Mesenchymal stem cell (in vitro differentiated cells and primary cell): ENCODE results near the gene FMN2.

Experiments
- DNase-seq: peaks from one replicate; pipeline ENCODE4 v3.0.0-alpha.2; 2013
- H2AFZ ChIP-seq: one replicate; pipeline ENCODE4 v1.6.1; 2013; ENCODE audit warnings: low read depth, mild to moderate bottlenecking, control low read depth, inconsistent platforms, low read length, moderate library complexity
- H2AK5ac ChIP-seq: 2 replicates; pipeline ENCODE4 v1.6.1; 2013; ENCODE audit warnings: low read length, moderate library complexity, mild to moderate bottlenecking, inconsistent platforms; ENCODE audit not compliant: severe bottlenecking
- H2BK120ac ChIP-seq: one replicate; pipeline ENCODE4 v1.6.1; 2013; ENCODE audit warnings: low read depth, mild to moderate bottlenecking, inconsistent platforms, low read length, moderate library complexity
- H2BK12ac ChIP-seq, 2 experiments: one replicate each; pipeline ENCODE4 v1.6.1; 2013; ENCODE audit warnings: inconsistent platforms in 2 of 2, low read length in 2 of 2, mild to moderate bottlenecking in 2 of 2, moderate library complexity in 2 of 2, control low read depth in 1 of 2
- H2BK15ac ChIP-seq: one replicate; pipeline ENCODE4 v1.6.1; 2013; ENCODE audit warnings: mild to moderate bottlenecking, low read depth, inconsistent platforms; ENCODE audit not compliant: poor library complexity, severe bottlenecking
- H2BK5ac ChIP-seq: 2 replicates; pipeline ENCODE4 v1.6.1; 2013; ENCODE audit warnings: low read depth, mild to moderate bottlenecking, low read length, control low read depth, inconsistent platforms; ENCODE audit not compliant: poor library complexity, severe bottlenecking
- H3K14ac ChIP-seq, 2 experiments: one replicate each; pipeline ENCODE4 v1.6.1; 2013; ENCODE audit warnings: inconsistent platforms in 2 of 2, low read length in 2 of 2, control low read depth in 1 of 2, mild to moderate bottlenecking in 1 of 2, moderate library complexity in 1 of 2
- H3K18ac ChIP-seq, 2 experiments: one replicate each; pipeline ENCODE4 v1.6.1; 2013; ENCODE audit warnings: inconsistent platforms in 2 of 2, low read length in 2 of 2, control low read depth in 1 of 2, low read depth in 1 of 2, mild to moderate bottlenecking in 1 of 2
- H3K23ac ChIP-seq, 2 experiments: one replicate each; pipeline ENCODE4 v1.6.1; 2013; ENCODE audit warnings: inconsistent platforms in 2 of 2, low read length in 2 of 2, mild to moderate bottlenecking in 2 of 2, moderate library complexity in 2 of 2, control low read depth in 1 of 2
- H3K27ac ChIP-seq: 2 replicates; pipeline ENCODE4 v1.5.1; 2013; ENCODE audit warnings: mild to moderate bottlenecking, moderate library complexity, low read length, control low read depth, inconsistent platforms; ENCODE audit not compliant: poor library complexity, severe bottlenecking
- H3K27me3 ChIP-seq, 2 experiments: 2 replicates each; pipeline versions ENCODE4 v1.6.1 to v1.7.0; 2013; ENCODE audit warnings: low read length in 2 of 2, mild to moderate bottlenecking in 2 of 2, moderate library complexity in 2 of 2, control low read depth in 1 of 2, inconsistent platforms in 1 of 2; ENCODE audit not compliant: control insufficient read depth in 1 of 2, insufficient read depth in 1 of 2
- H3K36me3 ChIP-seq, 2 experiments: 2 replicates each; pipeline versions ENCODE4 v1.6.1 to v1.7.0; 2013; ENCODE audit warnings: low read length in 2 of 2, control low read depth in 1 of 2, inconsistent platforms in 1 of 2, low read depth in 1 of 2, mild to moderate bottlenecking in 1 of 2; ENCODE audit not compliant: insufficient read depth in 2 of 2, control insufficient read depth in 1 of 2
- H3K4ac ChIP-seq, 2 experiments: one replicate each; pipeline ENCODE4 v1.6.1; 2013; ENCODE audit warnings: inconsistent platforms in 2 of 2, low read length in 2 of 2, mild to moderate bottlenecking in 2 of 2, moderate library complexity in 2 of 2, control low read depth in 1 of 2, low read depth in 1 of 2
- H3K4me1 ChIP-seq: 2 replicates; pipeline ENCODE4 v1.6.1; 2013; ENCODE audit warnings: low read depth, low read length, control low read depth; ENCODE audit not compliant: control insufficient read depth, insufficient read depth
- H3K4me2 ChIP-seq: 2 replicates; pipeline ENCODE4 v1.6.1; 2013; ENCODE audit warnings: low read length, mild to moderate bottlenecking, inconsistent platforms; ENCODE audit not compliant: poor library complexity, severe bottlenecking
- H3K4me3 ChIP-seq, 2 experiments: 2 replicates each; pipeline versions ENCODE4 v1.5.1 to v1.7.0; 2013; ENCODE audit warnings: low read length in 2 of 2, mild to moderate bottlenecking in 2 of 2, control low read depth in 1 of 2, low read depth in 1 of 2; ENCODE audit not compliant: insufficient read depth in 1 of 2
- H3K79me1 ChIP-seq: replicated peaks from 2 replicates; pipeline ENCODE4 v1.6.1; 2013; ENCODE audit warnings: mild to moderate bottlenecking, control low read depth, low read length, inconsistent platforms; ENCODE audit not compliant: poor library complexity, severe bottlenecking
- H3K9ac ChIP-seq: 2 replicates; pipeline ENCODE4 v1.7.0; 2013; ENCODE audit warnings: mild to moderate bottlenecking, low read length, moderate library complexity
- H3K9me3 ChIP-seq: 2 replicates; pipeline ENCODE4 v1.7.0; 2013; ENCODE audit warnings: mild to moderate bottlenecking, low read length; ENCODE audit not compliant: control insufficient read depth
- H4K8ac ChIP-seq: one replicate; pipeline ENCODE4 v1.6.1; 2013; ENCODE audit warnings: inconsistent platforms, mild to moderate bottlenecking, low read length, moderate library complexity
- H4K91ac ChIP-seq: one replicate; pipeline ENCODE4 v1.6.1; 2013; ENCODE audit warnings: mild to moderate bottlenecking, low read length, inconsistent platforms
- WGBS: methylation state at CpG from one replicate; pipeline ENCODE4 v1.1.7; 2013; ENCODE audit warnings: mixed read lengths; 5-methylcytosine and 5-hydroxymethylcytosine counted together

Gene FMN2

DNA sequence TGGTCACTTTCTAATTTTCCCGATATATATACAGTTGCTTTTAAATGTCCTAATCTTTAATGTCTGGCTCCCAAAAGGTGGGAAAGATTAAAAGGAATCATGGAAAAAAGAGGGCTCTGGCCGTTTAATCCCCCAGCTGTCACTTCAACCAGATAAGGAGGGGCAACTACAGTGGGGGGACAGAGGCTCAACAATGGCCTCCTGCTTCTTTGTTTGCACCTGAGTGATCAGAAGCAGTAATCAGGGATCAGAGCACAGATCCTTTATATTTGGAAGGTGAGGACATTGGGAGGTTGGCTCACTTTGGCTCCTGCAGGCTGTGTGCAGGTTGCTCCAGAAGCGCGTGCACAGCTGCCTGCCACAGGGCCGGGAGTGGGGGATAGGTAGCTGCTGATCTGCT lies 212.8 kb downstream of the FMN2 start:
- Histone ChIP-seq H2BK5ac (no peak overlapping the region), H4K8ac (peak overlapping the region; percentile 37), H2BK12ac (peak overlapping the region in 1 of 2 experiments; percentile 77), H3K14ac (no peak overlapping the region), H3K79me1 (peaks cover 8% of the 10 kb centered on the region), H3K23ac (no peak overlapping the region), H3K4me1 (peaks cover 5% of the 10 kb centered on the region), H2BK15ac (no peak overlapping the region), H3K4ac (no peak overlapping the region), H3K9ac (no peak overlapping the region), H3K4me3 (no peak overlapping the region), H2BK120ac (no peak overlapping the region), H3K36me3 (peaks cover 4 to 20% of the 10 kb centered on the region in 2 experiments), H3K18ac (no peak overlapping the region), H3K27me3 (no peaks in the 10 kb centered on the region), H2AFZ (no peak overlapping the region), H2AK5ac (no peak overlapping the region), H3K9me3 (peaks cover 15% of the 10 kb centered on the region), H3K4me2 (no peak overlapping the region), H4K91ac (no peak overlapping the region), H3K27ac (no peak overlapping the region)
- 88% methylated on average over 3 of the region's 5 CpGs for WGBS
- DNase-seq: no peak

DNA sequence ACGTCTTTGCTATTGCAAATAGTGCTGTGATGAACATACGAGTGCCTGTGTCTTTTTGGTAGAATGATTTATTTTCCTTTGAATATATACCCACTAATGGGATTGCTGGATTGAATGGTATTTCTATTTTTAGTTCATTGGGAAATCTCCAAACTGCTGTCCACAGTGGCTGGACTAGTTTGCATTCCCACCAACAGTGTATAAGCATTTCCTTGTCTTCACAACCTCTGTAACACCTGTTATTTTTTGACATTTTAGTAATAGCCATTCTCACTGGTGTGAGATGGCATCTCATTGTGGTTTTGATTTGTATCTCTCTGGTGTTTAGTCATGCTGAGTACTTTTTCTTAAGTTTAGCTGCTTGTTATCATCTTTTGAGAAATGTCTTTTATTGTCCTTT lies 215.0 kb downstream of the FMN2 start:
- no peak overlapping the region for H3K4me2 ChIP-seq

DNA sequence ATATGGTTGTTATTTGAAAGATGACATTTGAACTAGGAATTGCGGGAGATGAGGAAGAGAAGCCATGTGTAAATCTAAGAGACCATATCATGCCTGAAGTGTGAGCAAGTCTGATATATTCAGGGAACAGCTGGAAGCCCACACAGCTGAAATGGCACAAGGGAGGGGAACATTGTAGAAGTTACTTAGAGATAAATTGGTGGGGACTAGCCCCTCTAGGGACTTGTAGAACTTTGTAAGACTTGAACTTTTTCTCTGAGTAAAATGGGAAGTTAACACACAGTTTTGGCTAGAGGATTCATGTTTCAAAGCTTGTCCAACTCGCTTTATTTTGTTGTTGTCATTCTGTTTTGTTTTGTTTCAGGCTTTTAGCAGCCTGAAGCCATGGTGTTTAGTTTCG lies 216.4 kb downstream of the FMN2 start:
- H3K36me3 ChIP-seq: peaks cover 4 to 5% of the 10 kb centered on the region in 2 experiments
- H3K4me2 ChIP-seq: no peak overlapping the region
- H3K18ac ChIP-seq: no peak overlapping the region
- 85% methylated on average over 3 of the region's 3 CpGs for WGBS
- H3K4me3 ChIP-seq: peak overlapping the region in 1 of 2 experiments; percentile 53
- no peak overlapping the region for H2BK120ac ChIP-seq
- H2AFZ ChIP-seq: no peak overlapping the region
- H2BK15ac ChIP-seq: no peak overlapping the region
- DNase-seq: no peak
- H3K4ac ChIP-seq: no peak overlapping the region
- H3K23ac ChIP-seq: no peak overlapping the region
- H3K27me3 ChIP-seq: no peaks in the 10 kb centered on the region
- peaks cover 7% of the 10 kb centered on the region for H3K4me1 ChIP-seq
- H2BK12ac ChIP-seq: peak overlapping the region in 1 of 2 experiments; percentile 34
- peak overlapping the region; percentile 33 for H2AK5ac ChIP-seq
- peak overlapping the region; percentile 78 for H3K9ac ChIP-seq
- H3K9me3 ChIP-seq: peaks cover 13% of the 10 kb centered on the region
- H4K91ac ChIP-seq: no peak overlapping the region
- no peak overlapping the region for H4K8ac ChIP-seq
- H3K27ac ChIP-seq: peak overlapping the region; percentile 58
- no peak overlapping the region for H3K14ac ChIP-seq
- H3K79me1 ChIP-seq: peaks cover 8% of the 10 kb centered on the region
- no peak overlapping the region for H2BK5ac ChIP-seq

More for the DNA sequence above, 215.0 kb downstream of the FMN2 start:
- H3K4ac ChIP-seq: no peak overlapping the region
- H3K9me3 ChIP-seq: peaks cover 15% of the 10 kb centered on the region
- H3K4me1 ChIP-seq: peaks cover 7% of the 10 kb centered on the region
- no peak overlapping the region for H2AFZ ChIP-seq
- WGBS: 0% methylated on average over 1 of the region's 2 CpGs
- no peak overlapping the region for H3K9ac ChIP-seq
- H2BK12ac ChIP-seq: no peak overlapping the region
- no peak overlapping the region for H3K23ac ChIP-seq
- H3K18ac ChIP-seq: no peak overlapping the region
- DNase-seq: peak; percentile 62
- no peak overlapping the region for H4K8ac ChIP-seq
- no peak overlapping the region for H2BK120ac ChIP-seq
- H2AK5ac ChIP-seq: no peak overlapping the region
- H3K14ac ChIP-seq: no peak overlapping the region
- H3K79me1 ChIP-seq: peaks cover 8% of the 10 kb centered on the region
- no peak overlapping the region for H3K4me3 ChIP-seq
- H2BK15ac ChIP-seq: no peak overlapping the region
- no peaks in the 10 kb centered on the region for H3K27me3 ChIP-seq
- H2BK5ac ChIP-seq: no peak overlapping the region
- H4K91ac ChIP-seq: no peak overlapping the region
- no peak overlapping the region for H3K27ac ChIP-seq
- H3K36me3 ChIP-seq: peaks cover 4 to 10% of the 10 kb centered on the region in 2 experiments

DNA sequence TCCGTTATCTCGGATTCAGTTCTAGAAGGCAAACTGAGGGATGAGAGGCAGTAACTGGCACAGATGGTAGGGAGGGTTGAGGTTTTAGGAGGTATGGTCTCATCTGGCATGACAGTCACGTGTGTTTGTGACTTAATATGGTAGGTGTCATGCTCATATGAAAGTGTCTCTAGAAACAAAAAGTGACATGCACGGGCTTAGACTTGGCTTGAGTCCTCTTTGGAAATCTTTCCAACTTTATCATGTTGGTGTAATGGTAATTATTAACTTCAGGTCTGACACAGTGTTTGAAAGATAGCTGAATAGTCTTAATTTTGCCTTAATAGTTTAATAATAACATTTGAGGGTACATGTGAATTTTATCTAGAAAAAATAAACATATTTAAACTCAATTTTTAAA lies 218.1 kb downstream of the FMN2 start:
- WGBS: 83% methylated on average over 4 of the region's 4 CpGs
- peak; percentile 16 for DNase-seq
- Histone ChIP-seq H4K8ac (peak overlapping the region; percentile 38), H3K79me1 (peaks cover 5% of the 10 kb centered on the region), H3K4ac (peak overlapping the region in 1 of 2 experiments; percentile 2), H2AFZ (no peak overlapping the region), H3K36me3 (no peaks in the 10 kb centered on the region), H3K23ac (no peak overlapping the region), H3K4me3 (no peak overlapping the region), H3K9me3 (peaks cover 5% of the 10 kb centered on the region), H4K91ac (peak overlapping the region; percentile 64), H2BK5ac (peak overlapping the region; percentile 73), H3K9ac (peak overlapping the region; percentile 78), H2BK120ac (no peak overlapping the region), H3K4me1 (peaks cover 7% of the 10 kb centered on the region), H3K14ac (no peak overlapping the region), H3K27ac (peak overlapping the region; percentile 67), H3K4me2 (no peak overlapping the region), H3K27me3 (no peaks in the 10 kb centered on the region), H2AK5ac (peak overlapping the region; percentile 2), H2BK12ac (peak overlapping the region; percentile 13 to 71), H3K18ac (peak overlapping the region; percentile 1 to 67), H2BK15ac (peak overlapping the region; percentile 15)
